ENCODE measurements around the gene CHRM2.

DNA sequence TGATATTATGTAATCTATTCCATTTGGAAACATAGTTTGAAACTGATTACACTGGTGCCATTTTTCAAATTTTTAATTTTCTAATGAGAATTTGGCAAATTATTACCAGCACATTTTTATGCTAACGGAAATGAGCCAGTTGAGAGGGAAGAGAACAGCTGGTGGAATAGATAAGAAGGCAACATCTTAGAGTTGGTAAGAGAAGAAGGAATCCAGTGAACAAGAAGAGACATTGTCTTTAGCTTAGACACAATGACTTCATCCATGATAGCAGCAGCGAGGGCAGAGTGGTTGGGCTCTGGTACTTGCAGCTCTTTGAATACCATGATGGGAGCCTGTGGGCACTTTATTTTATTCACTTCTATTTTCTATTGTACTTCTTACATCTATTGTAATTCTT is 89.6 kb downstream of the CHRM2 start:
- TF ChIP-seq POLR2AphosphoS5 (IDR thresholded peaks at IDR 0.05; ENCODE audit: borderline replicate concordance, low read depth, low read length) (no peak), EZH2 (IDR thresholded peaks at IDR 0.05) (no peak), FOXP2 (optimal IDR thresholded peaks at IDR 0.05; ENCODE audit: control extremely low read depth, extremely low read length, insufficient read depth) (no peak)
